Measurements from ENCODE around the gene TMEM17.

Gene TMEM17

DNA sequence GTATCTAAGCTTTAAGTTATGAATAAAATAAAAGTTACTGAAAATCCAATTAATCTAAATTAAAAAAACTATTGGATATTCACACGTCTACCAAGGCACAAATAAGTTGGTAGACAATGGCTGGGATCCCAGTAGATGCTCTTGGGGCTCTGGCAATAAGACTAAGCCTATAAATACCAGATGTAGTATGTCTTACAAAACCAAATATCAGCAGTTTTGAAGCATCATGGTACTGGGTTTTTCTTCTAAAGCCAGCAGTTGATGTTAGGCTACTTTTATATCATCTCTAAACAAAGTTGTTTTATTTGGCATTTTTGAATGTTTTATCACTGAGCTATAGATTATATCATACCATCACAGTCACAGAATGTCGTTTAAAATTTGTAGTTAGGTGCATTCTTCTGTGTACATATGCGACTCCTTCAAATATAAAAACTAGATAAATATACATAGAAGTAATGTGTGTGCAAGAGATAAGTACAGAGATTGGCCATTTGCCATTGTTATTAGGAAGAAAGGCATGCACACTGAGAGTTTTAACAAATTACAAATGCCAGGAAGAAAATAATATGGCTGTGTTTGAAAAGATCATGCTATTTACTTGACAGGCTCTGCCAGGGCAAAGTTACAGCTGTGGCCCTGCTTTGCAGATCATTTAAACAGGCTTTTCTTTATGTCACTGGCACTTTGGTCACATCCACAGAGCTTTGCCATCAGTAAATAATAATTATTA, 21.6 kb upstream of the TMEM17 start:
- Histone ChIP-seq H3K4me2 (ENCODE audit: low read length) (no peak overlapping the region), H3K9ac (ENCODE audit: low read length) (no peak overlapping the region), H3K4me1 (ENCODE audit: insufficient read depth, low read length, severe bottlenecking) (no peaks in the 10 kb centered on the region), H3K9me3 (ENCODE audit: low read length) (no peaks in the 10 kb centered on the region), H3K36me3 (ENCODE audit: insufficient read depth, low read length) (no peaks in the 10 kb centered on the region), H3F3A (ENCODE audit: insufficient read depth, low read length) (no peaks in the 10 kb centered on the region), H2AFZ (ENCODE audit: low read length) (no peak overlapping the region), H3K27me3 (ENCODE audit: insufficient read depth, low read length) (no peaks in the 10 kb centered on the region), H3K79me2 (ENCODE audit: insufficient read depth, low read length) (no peaks in the 10 kb centered on the region), H3K4me3 (ENCODE audit: low read depth, low read length, poor library complexity, severe bottlenecking) (no peak overlapping the region), H3K27ac (ENCODE audit: low read depth, low read length, poor library complexity, severe bottlenecking) (no peak overlapping the region), H3K9me2 (ENCODE audit: low read depth, low read length) (no peaks in the 10 kb centered on the region), H4K20me1 (ENCODE audit: insufficient read depth, low read length) (no peaks in the 10 kb centered on the region)
- TF ChIP-seq, protein P1, sequence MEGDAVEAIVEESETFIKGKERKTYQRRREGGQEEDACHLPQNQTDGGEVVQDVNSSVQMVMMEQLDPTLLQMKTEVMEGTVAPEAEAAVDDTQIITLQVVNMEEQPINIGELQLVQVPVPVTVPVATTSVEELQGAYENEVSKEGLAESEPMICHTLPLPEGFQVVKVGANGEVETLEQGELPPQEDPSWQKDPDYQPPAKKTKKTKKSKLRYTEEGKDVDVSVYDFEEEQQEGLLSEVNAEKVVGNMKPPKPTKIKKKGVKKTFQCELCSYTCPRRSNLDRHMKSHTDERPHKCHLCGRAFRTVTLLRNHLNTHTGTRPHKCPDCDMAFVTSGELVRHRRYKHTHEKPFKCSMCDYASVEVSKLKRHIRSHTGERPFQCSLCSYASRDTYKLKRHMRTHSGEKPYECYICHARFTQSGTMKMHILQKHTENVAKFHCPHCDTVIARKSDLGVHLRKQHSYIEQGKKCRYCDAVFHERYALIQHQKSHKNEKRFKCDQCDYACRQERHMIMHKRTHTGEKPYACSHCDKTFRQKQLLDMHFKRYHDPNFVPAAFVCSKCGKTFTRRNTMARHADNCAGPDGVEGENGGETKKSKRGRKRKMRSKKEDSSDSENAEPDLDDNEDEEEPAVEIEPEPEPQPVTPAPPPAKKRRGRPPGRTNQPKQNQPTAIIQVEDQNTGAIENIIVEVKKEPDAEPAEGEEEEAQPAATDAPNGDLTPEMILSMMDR (IDR thresholded peaks at IDR 0.05; ENCODE audit: low read length): no peak
- TF ChIP-seq EZH2 (IDR thresholded peaks at IDR 0.05; ENCODE audit: borderline replicate concordance, low read length): no peak

DNA sequence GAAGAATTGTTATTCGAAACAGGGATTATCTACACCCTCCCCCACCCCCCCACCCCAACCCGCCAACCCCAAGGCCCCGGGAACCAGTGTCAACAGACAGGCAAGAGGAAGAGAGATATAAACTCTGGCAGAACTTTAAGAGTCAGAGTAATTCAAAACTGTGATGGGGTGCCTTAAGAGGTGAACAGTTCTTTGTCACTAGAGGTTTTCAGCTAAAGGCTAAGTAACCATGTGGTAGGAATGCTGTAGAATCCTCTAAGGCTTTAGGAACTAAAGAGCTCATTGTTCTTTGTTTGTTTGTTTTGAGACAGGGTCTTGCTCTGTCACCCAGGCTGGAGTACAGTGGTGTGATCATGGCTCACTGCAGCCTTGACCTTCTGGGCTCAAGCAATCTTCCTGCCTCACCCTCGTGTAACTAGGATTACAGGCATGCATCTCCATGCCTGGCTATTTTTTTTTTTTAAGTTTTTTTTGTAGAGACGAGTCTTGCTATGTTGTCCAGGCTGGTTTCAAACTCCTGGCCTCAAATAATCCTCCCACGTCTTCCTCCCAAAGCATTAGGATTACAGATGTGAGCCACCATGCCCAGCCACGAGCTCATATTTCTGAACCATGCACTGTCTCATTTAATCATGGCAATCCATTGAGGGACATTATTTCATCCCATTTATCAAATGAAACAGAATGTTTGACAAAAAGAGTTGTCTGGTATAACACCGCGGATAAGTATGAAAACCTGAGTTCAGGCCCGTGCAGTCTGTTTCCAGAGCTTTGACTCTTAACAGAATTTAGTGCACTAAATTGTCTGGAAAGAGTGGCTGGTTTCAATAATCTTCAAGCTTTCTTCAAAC, 20.8 kb upstream of the TMEM17 start:
- no peak overlapping the region for H3K4me3 ChIP-seq (ENCODE audit: low read depth, low read length, poor library complexity, severe bottlenecking)
- no peaks in the 10 kb centered on the region for H4K20me1 ChIP-seq (ENCODE audit: insufficient read depth, low read length)
- TF ChIP-seq, protein P1 (IDR thresholded peaks at IDR 0.05; ENCODE audit: low read length): no peak
- no peak for TF ChIP-seq EZH2 (IDR thresholded peaks at IDR 0.05; ENCODE audit: borderline replicate concordance, low read length)
- no peaks in the 10 kb centered on the region for H3F3A ChIP-seq (ENCODE audit: insufficient read depth, low read length)
- no peaks in the 10 kb centered on the region for H3K27me3 ChIP-seq (ENCODE audit: insufficient read depth, low read length)
- H2AFZ ChIP-seq (ENCODE audit: low read length): no peak overlapping the region
- H3K9me2 ChIP-seq (ENCODE audit: low read depth, low read length): no peaks in the 10 kb centered on the region
- H3K4me1 ChIP-seq (ENCODE audit: insufficient read depth, low read length, severe bottlenecking): no peaks in the 10 kb centered on the region
- no peak overlapping the region for H3K4me2 ChIP-seq (ENCODE audit: low read length)
- no peaks in the 10 kb centered on the region for H3K36me3 ChIP-seq (ENCODE audit: insufficient read depth, low read length)
- no peaks in the 10 kb centered on the region for H3K9me3 ChIP-seq (ENCODE audit: low read length)
- no peak overlapping the region for H3K9ac ChIP-seq (ENCODE audit: low read length)
- no peak overlapping the region for H3K27ac ChIP-seq (ENCODE audit: low read depth, low read length, poor library complexity, severe bottlenecking)
- H3K79me2 ChIP-seq (ENCODE audit: insufficient read depth, low read length): no peaks in the 10 kb centered on the region

DNA sequence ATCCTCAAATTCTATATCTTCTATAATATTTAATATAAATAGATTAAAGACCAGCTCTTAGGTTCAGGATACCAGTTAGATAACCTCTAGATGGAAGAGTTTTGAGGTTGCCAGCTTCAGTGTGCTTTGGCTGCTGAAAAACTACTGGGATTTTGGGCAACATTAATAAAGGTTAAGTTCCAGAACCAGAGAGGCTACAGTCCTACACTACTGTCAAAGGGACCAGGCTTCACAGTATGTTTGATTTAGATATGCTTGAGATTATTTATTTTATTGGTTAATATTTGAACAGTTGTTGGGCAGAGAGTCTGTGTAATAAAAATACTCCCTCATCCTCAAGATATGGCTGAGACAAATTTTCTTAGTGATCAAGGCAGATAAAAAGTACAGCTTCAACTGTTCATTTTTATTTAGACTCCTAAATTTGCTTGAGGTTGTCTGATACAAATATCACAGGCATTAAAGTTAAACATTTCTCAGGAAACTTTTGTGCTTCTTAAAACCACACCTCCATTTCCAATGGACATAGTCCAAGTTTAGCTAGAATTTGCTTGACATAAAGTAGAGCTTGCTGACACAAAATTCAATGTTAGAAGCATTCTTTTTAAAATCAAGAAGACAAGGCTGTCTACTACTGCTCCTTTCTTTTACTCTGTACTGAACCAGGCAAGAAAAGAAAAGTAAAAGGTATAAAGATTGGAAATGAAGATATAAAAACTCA, 19.7 kb upstream of the TMEM17 start:
- Histone ChIP-seq H3K4me1 (ENCODE audit: insufficient read depth, low read length, severe bottlenecking) (no peaks in the 10 kb centered on the region), H3K27ac (ENCODE audit: low read depth, low read length, poor library complexity, severe bottlenecking) (no peak overlapping the region), H3K4me3 (ENCODE audit: low read depth, low read length, poor library complexity, severe bottlenecking) (no peak overlapping the region), H3F3A (ENCODE audit: insufficient read depth, low read length) (no peaks in the 10 kb centered on the region), H3K4me2 (ENCODE audit: low read length) (no peak overlapping the region), H3K9me2 (ENCODE audit: low read depth, low read length) (no peaks in the 10 kb centered on the region), H4K20me1 (ENCODE audit: insufficient read depth, low read length) (no peaks in the 10 kb centered on the region), H3K9ac (ENCODE audit: low read length) (no peak overlapping the region), H3K36me3 (ENCODE audit: insufficient read depth, low read length) (no peaks in the 10 kb centered on the region), H2AFZ (ENCODE audit: low read length) (no peak overlapping the region), H3K27me3 (ENCODE audit: insufficient read depth, low read length) (no peaks in the 10 kb centered on the region), H3K9me3 (ENCODE audit: low read length) (no peaks in the 10 kb centered on the region), H3K79me2 (ENCODE audit: insufficient read depth, low read length) (no peaks in the 10 kb centered on the region)
- TF ChIP-seq EZH2 (IDR thresholded peaks at IDR 0.05; ENCODE audit: borderline replicate concordance, low read length): no peak
- TF ChIP-seq, protein P1 (IDR thresholded peaks at IDR 0.05; ENCODE audit: low read length): no peak
